HG03565 (cell line): ENCODE measurements around the gene DMAC2.
"Not testable (repeated sequence)": the region's sequence is repeated elsewhere in the genome, so short reads cannot be mapped to it uniquely, and the experiment has no call there.

Experiments
- ATAC-seq: cut with Tn5 transposase; IDR thresholded peaks from one replicate; pipeline ENCODE4 v1.9.1; 2021; ENCODE audit warnings: mild to moderate bottlenecking, moderate library complexity; ENCODE audit not compliant: unreplicated experiment

DMAC2 gene

DNA sequence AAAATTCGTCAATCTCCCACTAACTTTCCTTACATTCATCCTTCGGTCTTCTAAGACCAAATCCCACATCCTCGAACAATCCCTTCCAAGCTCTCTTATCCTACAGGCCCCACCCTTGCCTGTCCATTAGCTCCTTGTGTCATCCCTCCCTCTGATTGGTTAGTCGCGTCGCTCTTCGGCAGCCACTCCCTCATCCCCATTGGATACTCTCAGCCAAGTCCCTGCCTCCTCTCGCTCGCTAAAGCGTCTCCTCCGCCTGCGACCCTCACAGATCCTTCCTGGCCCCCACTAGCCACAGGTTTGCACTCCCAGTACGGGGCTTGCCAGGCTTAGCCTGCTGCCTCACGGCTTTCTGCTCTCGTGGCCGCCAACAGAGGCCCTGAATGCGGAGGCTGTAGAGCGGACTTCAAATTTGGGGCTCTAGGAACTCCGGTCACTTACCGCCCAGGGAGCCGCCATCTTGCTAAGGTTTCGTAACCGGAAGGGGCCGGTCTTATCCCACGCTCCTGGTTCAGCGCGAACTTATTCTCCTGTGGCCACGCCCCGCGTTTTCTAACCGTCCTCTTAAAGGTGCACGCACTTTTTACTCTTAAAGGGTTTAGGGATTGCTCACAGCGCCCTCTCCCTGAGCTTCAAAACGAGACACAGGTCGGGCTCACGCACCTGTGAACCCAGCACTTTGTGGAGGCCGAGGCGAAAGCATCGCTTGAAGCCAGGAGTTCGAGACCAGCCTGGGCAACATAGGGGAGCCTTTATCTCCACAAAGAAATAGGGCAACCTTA is at the start of gene DMAC2:
Gene DMAC2 (minus strand): TSS at position 472 of the 782 bp plus-strand sequence. CDS start 13 bp downstream, at position 459.
- peak; percentile 85 for ATAC-seq

- not testable (repeated sequence) for ATAC-seq
Observed at GRCh38 chr19:41486953-41487352, 47.2 kb upstream of the DMAC2 start.

- ATAC-seq, result no peak
Observed at GRCh38 chr19:41484822-41485221, 45.1 kb upstream of the DMAC2 start.

DNA sequence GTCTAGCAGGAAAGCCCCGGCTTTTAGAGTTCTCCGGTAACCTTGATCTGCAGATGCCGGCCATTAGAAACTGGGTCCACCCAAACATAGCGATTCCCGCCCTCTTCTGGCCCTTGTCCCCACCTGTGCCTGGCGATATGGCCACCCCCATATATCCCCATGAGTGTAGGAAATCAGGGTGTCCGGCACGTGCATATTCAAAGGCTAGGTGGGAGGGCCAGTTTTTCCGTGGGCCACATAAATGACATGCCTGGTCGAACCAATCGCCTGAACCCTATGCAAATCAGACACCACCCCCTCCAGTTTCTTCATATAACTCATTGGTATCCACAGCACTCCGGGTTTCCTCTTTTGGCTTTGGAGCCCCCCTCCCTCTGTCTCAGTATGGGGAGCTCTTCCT is 40.6 kb upstream of the DMAC2 start:
- ATAC-seq, result no peak

DNA sequence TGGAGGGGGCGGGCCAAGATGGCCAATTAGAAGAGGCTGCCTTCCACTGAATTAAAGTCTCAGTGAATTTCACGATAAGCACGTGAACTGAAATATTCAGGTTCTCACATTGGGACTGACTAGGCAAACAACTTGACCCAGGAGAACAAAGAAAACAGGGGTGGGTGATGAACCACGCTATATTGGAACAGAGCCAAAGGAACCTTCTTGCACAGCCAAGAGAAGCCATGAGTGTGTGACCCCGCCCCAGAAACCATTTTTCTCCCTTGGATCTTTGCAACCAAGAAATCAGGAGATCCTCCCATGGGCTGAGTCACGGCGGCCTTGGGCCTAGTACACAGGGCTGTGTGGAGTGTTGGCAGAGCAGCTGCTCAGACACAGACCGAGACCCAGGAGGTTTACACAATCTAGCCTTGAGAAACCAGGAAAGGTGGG is 40.1 kb upstream of the DMAC2 start:
- ATAC-seq, result no peak

- no peak for ATAC-seq
Observed at GRCh38 chr19:41478875-41479756, 39.4 kb upstream of the DMAC2 start.

DNA sequence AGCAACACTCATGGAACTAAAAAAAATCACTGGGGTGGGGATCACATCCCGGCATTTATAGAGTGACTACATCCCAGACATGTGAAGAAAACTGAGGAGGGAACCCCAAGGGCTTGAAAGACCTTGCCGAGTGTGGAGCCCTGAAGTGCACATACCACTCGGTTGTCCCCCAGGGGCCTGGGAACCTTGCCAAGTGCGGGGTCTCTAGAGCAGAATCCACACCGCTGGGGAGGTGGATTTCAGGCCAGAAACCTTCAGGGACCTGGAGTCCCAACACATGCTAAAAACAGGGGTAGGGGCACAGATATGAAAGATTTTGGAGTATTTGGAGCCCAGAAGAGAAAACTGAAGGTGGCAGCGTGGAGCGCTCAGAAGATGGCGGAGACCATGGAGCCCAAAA is 38.5 kb upstream of the DMAC2 start:
- ATAC-seq, result no peak

DNA sequence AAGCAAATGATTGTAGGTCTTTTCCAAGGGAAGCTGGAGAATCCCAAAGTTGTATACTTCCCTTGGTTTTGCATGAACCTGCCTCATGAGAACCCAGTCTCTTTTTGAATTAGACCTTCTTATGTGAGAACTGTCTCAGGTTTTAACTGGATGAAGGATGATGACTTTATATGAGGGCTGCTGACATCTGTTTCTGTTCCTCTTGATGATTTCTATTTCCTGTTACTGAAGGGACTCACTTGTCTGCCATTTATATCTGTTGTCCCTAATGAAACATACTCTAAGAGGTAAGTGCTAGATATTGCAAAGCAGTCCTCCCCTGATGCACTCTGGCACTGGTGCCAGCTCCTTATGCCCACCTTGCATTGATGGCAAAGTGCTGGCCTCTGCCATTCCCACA is 36.9 kb upstream of the DMAC2 start:
- no peak for ATAC-seq

DNA sequence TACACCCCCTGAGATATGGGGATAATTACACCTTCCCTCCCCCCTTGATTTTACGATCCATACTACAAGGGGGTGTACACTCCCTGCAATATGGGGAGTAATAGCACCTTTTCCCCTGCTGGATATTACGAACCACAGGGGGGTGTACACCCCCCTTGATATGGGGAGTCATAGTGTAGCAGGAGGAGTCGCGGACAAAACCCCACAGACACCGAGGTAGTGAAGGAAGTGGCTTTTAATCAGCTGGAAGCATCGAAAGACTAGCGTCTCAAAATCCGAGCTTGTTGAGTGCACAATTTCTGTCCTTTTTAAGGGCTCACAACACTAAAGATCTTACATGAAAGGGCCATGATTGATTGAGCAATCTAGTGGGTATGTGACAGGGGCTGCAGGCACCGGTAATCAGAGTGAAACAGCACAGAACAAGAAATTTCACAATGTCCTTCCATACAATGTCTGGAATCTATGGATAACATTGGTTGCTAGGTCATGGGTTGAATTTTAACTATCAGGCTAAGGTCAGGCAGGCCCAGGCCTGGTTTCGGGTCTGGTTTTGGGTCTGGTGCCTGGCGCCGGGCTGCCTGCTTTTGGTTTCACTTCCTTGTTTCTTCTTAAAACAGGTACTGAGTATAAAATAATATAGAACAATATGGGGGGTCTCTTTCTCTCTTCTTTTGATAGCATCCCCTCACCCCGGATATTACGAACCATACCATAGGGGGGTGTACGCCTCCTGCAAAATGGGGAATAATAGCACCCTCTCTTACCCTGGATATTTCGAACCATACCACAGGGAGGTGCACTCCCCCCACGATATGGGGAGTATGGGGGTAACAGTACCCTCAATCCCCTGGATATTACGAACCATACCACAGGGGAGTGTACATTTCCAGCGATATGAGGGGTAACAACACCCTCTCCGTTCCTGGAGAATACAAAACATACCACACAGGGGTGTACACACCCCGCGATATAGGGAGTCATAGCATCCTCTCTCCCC is 23.8 kb upstream of the DMAC2 start:
- ATAC-seq, result not testable (repeated sequence)

DNA sequence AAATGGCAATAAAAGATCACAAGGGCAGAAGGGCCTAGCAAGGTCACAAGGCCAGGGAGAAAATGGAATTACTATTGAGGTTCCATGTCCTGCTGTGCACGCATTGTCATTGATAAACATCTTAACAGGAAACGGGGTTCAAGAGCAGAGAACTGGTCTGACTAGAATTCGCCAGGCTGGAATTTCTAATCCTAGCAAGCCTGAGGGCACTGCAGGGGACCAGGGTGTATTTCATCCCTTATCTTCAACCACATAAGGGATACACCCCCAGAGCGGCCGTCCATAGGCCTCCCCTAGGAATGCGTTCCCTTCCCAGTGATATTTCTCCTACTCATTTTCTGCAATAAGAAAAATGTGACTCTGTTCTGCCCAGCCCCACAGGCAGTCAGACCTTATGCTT is 22.8 kb upstream of the DMAC2 start:
- ATAC-seq, result no peak

- peak; percentile 67 for ATAC-seq
Observed at GRCh38 chr19:41457241-41457640, 17.5 kb upstream of the DMAC2 start.

DNA sequence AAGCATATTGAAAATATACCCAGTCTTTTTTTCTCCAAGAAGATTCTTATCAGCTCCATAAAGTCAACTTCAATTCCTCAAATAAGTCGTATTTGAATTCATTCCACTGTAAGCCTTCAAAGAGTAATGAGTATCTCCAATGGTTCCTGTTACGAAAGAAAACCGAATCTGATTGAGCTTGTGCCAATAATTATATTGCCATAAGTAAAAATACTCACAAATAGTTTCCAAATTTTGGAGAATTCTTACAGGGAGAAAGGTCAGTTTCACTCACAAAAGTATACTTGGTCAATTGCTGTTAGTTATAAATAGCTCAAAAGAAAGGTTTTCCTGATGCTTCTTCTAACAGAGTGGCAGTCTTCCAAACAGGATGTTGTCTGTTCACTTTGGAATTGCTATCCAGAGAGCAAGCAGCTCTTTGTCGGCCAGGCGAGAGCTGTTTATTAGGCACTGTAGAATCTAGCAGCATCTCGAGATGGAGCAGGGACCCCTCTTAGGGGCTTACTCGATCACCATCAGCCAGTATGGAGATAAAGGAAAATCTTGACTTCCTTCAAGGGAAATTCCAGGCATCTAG is 16.7 kb upstream of the DMAC2 start:
- ATAC-seq, result no peak

DNA sequence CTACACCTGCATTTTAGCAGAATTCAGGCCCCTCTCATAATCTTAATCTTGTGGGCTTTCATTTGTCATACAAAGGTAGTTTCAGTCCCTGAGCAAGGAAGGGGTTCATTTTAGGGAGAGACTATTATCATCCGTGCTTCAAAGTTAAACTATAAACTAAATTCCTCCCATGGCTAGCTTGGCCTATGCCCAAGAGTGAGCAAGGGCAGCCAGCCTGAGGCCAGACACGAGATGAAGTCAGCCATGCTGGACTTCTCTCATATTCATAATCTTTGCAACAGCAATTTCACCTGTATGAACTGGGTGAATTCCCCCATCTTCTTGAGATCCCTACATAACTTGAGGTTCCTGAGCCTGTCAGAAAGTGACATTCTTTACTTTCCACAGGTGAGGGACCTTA is 16.2 kb upstream of the DMAC2 start:
- no peak for ATAC-seq

DNA sequence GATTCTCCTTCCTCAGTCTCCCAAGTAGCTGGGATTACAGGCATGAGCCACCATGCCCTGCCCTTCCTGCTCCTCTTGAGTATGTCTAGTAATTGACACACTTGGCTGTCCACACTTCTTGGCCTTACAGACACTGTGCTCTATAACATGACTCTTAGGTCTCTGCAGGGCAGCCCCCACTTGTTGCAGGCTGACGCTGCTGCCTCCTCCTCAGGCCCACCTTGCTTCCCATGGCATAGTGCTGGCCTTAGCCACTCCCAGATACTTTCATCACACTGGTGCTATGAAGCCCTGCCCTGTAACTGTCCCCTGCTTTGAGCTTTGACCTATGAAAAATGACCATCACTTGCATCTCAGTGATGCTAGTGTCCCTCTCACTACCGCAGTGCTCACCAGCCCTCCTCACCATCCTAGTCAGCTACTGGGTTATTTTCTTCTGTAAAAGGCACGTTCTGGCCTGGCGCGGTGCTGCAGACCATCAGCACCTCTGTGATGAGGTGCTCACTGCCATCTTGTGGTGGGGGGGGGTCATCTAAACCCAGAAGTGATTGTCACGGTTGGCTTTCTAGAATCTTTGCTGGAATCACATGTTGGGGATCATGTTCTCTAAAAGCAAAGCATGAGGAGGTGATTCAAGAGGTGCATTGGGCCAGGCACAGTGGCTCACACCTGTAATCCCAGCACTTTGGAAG is 13.0 kb upstream of the DMAC2 start:
- ATAC-seq, result no peak

DNA sequence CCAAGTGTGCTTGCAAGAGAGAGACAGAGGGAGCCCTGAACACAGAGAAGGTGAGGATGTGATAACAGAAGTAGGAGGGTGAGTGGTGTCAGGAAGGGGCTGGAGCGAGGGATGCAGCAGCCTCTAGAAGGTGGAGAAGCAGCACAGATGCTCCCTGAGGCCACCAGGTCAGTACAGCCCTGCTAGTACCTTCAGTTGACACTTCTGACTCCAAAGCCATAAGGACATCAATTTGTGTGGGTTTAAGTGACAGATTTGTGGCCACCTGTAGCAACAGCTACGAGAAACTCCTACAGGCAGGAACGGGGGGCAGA is 10.1 kb upstream of the DMAC2 start:
- no peak for ATAC-seq

- ATAC-seq, result no peak
Observed at GRCh38 chr19:41449079-41449864, 9.6 kb upstream of the DMAC2 start.

- no peak for ATAC-seq
Observed at GRCh38 chr19:41447732-41448332, 8.1 kb upstream of the DMAC2 start.

GRCh38 chr19:41445575-41445974 is 5.9 kb upstream of the DMAC2 start:
- no peak for ATAC-seq
